Fibroblast of skin of right quadriceps (primary cell): ENCODE data around the gene SLC6A3.

Experiments used
- DNase-seq: peaks from one replicate; pipeline ENCODE4 v3.0.0-alpha.2; 2013

SLC6A3 gene

DNA sequence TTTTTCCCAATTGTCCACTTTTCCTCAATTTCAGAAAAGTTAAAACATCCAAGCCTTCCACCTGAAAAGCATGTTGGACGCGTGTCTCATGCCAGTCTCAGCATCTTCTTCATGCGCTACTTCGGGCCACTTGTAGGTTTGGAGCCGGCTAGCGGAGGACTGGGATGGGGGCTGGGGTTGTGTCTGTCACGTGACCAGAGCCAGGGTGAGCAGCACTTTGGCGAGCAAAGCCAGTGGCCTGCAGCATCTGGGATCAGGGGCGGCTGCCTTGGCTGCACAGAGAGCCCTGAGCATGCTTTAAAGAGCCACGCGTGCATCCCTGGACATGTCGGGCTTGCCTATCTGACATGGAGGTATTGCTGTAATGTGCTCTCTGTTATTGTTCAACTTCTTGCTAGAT, 41.2 kb downstream of the SLC6A3 start:
- no peak for DNase-seq

DNA sequence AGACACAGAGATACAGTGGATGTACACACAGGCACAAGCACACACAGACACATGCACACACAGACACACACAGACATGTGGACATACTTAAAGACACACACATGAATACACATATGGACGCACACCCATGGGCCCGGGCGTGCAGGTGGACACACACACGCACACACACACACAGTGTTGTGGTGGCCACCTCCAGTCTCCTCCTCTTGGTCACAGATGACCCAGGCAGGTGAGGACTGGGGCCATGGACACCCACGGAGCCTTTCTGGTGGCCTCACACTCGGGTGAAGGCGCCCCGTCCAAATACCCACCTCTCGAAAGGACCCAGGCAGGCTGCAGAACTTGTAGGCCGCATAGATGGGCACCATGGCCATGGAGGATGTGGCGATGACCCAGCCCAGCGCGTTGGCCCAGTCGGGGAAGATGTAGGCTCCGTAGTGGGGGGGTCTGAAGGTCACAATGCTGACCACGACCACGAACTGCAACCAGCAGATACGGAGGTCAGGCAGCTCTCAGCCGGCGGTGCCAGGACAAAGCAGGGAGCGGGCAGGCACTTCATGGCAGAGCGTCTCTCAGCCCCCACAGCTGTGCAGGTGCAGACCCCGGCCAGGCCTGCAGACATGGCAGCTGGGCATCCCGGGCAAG, 42.5 kb downstream of the SLC6A3 start:
- DNase-seq = no peak

DNA sequence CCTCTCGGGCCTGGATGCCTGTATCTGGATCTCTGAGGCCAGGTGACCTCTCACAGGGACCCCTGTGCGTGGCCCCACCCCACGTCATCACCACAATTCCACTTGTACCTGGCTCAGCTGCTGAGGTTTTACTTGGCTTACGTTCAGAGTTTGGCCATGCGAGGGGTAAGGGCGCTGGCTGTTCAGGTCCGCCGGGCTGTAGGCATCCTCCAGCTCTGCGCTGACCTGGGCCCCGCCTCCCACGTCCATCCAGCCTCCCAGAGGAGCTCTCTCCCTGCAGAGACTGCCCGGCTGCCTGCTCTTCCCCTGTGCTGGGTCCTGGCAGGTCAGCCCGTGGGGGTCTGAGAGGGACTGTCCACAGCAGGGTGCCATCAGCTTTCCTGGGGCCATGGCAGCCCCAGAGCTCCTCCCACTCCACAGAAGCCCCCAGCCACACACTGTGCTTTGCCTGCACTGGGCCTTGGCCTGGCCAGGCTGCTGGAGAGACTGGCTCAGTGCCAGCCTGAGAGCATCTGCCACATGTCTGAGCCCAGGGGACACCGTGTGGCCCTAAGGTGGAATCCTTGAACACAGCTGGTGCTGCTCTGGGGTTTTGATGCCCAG, 43.6 kb downstream of the SLC6A3 start:
- DNase-seq = no peak

- DNase-seq = no peak
These were observed 44.3 kb downstream of the SLC6A3 start for GRCh38 chr5:1400936-1401335.

DNA sequence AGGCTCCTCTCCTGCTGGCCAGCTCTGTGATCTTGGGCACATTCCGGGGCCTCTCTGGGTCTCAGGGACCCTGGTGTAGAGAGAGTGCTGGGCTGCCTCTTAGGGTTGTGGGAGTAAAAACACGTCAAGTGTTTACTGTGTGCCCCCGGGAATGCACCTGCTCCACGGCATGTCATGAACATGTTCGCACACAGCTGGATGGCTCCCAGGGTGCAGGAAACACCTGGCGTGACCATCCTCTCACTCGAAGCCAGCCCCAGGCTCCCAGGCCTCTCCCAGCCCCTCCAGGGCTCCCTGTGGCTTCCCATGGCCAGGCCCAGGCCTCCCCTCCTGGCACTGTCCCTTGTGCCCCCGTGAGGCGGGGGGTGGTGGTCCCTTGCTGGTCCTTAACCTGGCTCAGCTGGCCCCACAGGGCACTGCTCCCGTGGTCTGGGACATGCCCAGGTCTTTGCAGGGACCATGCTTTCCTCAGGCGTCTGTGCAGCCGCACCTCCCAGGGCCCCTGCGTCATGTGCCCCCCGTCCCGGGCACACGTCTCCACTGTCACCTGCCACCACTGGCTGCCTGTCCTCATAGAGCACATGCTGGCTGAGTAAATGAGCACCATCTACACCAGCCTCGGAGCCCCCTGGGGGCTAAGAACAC, 44.9 kb downstream of the SLC6A3 start:
- no peak for DNase-seq

GRCh38 chr5:1399737-1400136, 45.5 kb downstream of the SLC6A3 start:
- DNase-seq = no peak

DNA sequence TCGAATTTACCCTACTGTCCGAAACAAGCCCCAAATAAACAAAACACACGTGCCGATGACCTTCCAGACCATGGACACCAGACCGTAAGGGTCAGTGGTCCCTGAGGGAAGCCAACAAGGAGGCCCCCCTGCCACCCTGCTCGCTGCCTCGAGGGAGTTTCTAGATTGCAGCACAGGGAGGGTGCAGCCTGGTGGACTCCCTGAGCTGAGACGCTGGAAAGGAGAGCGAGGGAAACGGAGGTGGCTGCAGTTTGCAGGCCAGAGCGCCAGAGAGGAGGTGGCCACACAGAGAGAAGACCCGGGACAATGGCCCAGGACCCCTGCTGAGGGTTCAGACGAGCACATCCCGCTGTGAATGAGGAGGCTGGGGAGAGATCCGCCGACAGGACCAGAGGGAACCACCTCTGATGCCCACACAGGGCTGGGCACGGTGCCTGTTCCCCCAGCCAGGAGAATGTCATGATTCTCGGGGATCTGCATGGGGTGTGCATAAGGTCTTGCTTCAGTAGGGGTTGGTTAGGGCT, 48.9 kb downstream of the SLC6A3 start:
- no peak for DNase-seq

DNA sequence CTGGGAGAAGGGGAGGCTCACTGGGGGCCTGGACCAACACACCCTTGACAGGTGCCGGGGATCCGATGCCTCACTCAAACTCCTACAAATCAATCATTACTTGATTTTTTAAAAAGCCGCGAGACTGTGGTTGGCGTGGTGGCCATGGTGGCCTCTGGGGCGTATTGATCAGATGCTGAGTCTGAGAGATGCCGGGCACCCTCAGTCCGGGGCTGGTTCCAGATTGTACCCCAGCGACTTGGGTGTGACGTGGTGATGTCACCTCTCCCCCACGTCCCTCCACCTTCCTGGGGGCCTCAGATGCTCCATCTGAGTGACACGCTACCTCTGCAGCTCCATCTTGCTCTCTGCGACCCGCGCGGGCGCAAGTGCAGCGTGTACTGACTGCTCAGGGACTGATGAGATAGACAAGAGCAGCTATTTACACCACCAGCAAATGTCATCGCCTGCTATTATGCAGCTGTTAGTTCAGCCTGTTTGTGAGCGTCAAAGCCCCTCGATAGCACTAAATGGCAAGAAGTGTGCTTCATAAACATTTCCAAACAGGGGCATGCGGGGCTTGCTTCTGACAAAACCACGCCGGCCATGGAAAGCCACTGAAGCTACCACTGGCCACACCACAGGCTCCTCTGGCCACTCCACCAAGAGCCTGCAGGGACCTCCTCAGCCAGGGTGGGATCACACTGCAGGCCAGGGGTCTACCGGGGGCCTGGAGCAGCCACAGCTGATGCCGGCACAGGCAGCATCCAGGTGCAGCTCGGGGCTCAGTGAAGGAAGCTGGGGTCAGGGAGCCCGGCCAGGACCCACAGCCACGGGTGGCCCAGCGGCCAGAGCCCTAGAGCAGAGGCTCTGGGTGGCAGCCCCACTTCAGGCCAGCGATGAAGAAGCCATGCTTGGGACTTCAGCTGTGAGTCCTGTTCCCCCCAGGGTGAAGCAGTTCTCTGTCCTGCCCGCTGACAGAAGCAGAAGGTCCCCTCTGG, 50.1 kb downstream of the SLC6A3 start:
- no peak for DNase-seq

DNA sequence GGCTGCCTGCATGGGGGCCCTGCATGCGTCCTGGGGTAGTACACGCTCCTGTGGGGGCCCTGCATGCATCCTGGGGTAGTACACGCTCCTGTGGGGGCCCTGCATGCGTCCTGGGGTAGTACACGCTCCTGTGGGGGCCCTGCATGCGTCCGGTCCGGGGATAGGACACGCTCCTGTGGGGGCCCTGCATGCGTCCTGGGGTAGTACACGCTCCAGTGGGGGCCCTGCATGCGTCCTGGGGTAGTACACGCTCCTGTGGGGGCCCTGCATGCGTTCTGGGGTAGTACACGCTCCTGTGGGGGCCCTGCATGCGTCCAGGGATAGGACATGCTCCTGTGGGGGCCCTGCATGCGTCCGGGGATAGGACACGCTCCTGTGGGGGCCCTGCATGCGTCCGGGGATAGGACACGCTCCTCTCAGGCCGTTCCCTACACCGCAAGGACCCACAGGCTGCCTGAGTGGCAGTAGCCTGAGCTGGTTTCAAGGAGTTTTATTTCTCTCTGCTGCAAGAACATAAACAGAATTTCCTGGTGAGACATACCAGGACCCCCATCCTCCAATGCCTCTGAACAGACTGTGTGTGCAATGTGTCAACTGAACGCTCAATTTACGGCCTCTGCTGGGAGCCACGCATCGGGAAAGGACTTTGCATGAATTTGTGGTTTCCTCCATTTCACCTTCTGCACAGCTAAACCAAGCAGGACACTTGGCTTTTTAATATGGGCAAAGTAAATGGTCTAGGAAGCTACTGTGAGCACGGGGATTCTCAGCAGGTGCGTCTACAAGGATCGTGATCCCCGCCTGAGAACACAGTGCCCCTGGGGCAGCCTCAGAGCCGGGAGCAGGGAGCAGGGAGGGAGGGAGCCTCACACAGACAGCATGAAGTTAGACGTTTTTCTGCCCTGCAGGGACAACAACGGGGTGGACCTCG, 51.4 kb downstream of the SLC6A3 start:
- no peak for DNase-seq

DNA sequence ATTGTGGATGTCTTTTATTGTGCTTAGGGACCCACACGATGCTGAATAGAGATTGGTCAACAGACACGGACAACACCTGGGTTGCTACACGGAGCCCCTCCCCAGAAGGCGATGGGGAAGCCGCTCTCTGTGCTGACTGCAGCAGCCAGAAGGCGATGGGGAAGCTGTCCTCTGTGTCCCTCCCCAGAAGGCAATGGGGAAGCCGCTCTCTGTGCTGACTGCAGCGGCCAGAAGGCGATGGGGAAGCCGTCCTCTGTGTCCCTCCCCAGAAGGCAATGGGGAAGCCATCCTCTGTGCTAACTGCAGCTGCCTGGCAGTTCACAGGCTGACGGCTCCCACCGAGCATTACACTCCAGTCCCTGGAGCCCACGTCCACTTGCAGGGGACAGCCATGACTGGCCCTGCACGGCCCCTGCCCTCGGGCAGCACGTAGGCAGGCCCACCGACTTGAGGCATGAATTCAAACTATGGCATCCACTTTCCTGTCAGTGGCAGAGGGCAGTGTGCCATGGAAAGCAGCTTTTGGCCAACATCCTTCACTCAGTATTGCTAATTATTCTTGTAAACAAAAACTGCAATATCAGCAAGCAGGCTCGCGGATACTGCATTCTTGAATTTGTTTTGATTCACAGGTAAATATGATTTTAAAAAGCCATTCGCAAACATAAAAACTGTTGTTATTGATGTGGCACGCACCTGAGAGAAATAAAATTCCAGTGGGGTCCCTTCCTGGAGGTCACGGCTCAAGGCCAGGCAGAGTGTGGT, 52.3 kb downstream of the SLC6A3 start:
- DNase-seq = no peak

DNA sequence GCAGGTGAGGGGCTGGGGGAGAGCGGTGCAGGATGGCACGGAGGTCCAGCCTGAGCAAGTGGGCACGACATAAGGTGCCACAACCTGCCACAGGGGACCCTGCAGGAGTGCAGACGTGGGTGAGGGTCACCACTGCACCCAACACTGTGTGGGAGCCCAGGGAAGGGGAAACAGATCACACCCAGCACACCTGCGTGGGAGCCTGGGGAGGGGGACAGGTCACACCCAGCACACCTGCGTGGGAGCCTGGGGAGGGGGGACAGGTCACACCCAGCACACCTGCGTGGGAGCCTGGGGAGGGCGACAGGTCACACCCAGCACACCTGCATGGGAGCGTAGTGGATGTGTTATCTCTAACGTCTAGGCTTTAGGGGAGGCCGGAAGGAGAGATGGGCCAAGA, 53.0 kb downstream of the SLC6A3 start:
- DNase-seq = no peak

GRCh38 chr5:1391691-1392090, 53.5 kb downstream of the SLC6A3 start:
- no peak for DNase-seq

- no peak for DNase-seq
These were observed 54.2 kb downstream of the SLC6A3 start for GRCh38 chr5:1390861-1391600.

DNA sequence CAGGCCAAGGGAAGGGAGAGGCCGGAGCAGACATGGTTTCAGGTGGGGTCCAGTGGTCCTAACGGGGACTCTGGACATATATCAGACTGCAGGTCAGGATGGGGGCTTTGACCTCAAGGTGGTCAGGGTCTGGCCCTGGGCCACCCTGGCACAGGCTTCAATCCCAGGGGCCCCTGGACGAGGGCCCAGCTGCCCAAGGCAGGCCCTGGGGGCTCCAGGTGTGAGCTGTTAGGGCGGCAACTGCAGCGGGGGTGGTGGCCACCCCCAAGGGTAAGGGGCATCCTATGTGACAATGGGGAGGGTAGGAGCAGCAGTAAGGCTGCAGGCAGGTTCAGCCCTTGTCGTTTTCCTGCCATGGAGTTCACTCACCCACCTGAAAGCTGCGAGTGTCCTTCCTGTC, 54.9 kb downstream of the SLC6A3 start:
- DNase-seq = no peak

DNA sequence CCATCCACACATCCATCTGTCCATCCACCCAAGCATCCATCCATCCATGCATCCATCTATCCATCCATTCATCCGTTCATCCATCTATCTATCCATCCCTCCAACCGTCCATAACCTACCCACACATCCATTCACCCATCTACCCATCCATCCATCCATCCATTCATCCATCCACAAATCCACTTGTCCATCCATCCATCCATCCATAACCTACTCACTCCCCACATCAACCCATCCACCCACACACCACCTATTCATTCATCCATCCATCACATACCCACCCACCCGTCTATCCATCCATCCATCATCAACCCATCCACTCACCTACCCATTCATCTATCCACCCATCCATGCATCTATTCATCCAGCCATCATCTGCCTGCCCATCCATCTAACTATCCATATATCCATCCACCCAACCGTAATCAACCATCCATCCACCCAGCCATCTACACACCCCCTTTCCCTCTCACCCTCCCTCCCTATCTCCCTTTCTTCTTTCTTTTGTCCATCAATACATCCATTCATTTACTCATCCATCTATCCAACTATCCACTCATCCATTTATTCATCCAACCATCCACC, 56.8 kb downstream of the SLC6A3 start:
- DNase-seq = no peak

DNA sequence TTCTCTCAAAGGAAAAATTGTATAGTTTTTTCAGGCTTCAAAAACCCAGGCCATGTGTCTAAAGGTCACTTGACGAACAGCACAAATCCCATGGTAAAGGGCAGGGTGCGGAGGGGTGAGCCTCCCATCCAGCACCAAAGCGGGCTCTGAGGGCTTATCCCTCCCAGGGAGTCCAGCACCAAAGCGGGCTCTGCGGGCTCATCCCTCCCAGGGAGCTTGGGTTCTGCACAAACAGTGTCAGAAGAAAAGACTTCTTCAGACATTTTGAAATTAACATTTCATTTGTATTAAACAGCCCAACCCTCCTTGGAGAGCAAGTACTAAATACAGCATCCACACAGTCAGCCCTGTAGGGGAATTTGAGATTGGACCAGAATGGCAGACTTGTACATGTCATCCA, 57.4 kb downstream of the SLC6A3 start:
- DNase-seq = no peak

DNA sequence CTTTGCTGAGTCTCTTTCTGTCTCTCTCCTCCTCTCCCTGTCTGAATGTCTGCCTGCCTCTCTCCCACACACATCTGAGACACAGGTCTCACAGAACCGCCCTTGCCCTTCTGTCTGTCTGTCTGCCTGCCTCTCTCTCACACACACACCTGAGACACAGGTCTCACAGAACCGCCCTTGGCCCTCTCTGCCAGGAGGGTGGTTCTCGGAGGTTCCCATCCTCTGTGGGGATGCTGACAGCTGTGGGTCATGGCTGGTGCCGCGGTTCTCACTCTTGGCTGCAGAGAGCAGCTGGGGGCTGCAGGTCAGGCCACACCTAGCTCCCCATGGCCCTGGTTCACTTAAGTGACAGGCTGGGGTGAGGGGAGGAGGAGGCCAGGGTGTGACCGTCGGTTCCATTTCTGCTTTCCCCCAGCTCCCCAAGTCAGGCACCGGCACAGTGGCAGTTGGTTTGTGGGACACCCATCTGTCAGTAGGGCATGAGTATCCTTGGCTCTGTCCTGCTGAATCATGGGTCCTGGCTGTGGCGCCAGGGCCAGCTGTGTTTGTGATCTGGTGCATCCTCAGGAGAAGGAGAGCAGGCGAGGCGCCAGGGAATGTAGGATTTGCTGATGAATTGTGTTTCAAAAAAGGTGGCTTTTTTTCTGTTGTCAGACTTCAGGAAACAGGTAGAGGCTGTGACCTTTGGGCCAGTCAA, 58.0 kb downstream of the SLC6A3 start:
- DNase-seq = no peak

DNA sequence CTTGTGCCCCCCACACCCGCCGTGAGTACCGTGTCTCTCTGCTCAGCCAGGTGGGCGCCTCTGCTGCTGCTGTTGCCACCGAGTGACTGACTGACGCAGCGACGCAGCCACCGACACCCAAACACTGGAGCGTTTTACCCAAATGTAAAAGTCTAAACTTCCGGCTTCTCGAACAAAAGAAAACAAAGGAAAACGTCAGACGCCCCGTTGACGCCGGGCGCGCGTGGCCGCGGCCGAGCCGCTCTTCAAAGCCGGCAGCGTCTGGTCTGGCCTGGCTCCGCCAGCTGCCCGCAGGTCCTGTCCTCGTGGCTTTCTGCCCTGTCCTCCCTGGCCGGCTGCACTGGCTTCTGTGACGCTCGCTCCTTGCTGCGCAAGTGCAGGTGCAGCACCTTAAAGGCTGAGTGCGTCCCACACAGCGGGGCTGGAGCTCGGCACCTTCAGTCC, 58.9 kb downstream of the SLC6A3 start:
- no peak for DNase-seq
